AG04450 (cell line): ENCODE measurements around the gene RPTOR. TPM values are rescaled to one million over a fixed set of nuclear protein-coding genes. Genes with fewer than 3 reads are reported as not detected.
"Not testable (repeated sequence)": the region's sequence is repeated elsewhere in the genome, so short reads cannot be mapped to it uniquely, and the experiment has no call there.

ENCODE experiments used
- CTCF ChIA-PET: fragments of 300-600, 350-600 bp; formaldehyde crosslinking; extraction: SDS; loops from one replicate; lab custom pipeline; 2022; ENCODE audit warnings: antibody characterized with exemption, inconsistent platforms; lab: Charles Lee
- POLR2A ChIA-PET: fragments of 350-600 bp; formaldehyde crosslinking; extraction: SDS; loops from one replicate; lab custom pipeline; 2021; ENCODE audit warnings: antibody characterized with exemption, inconsistent platforms; lab: Yijun Ruan, JAX
- DNase-seq: peaks from one replicate; pipeline ENCODE4 v3.0.0-alpha.2; 2011; ENCODE audit warnings: low read depth, low spot score
- H3K27ac ChIP-seq: one replicate; pipeline ENCODE4 v1.5.1; 2012; ENCODE audit warnings: low read depth, low read length, control low read depth
- H3K27me3 ChIP-seq: one replicate; pipeline ENCODE4 v1.6.0; 2012; ENCODE audit warnings: low read length; ENCODE audit not compliant: control insufficient read depth, insufficient read depth
- H3K4me3 ChIP-seq: 2 replicates; pipeline ENCODE4 v1.5.1; 2011; ENCODE audit warnings: mild to moderate bottlenecking, low read depth, low read length, control low read depth
- H3K9me3 ChIP-seq: 2 replicates; pipeline ENCODE4 v1.5.1; 2012; ENCODE audit warnings: low read length; ENCODE audit not compliant: control insufficient read depth, insufficient read depth
- polyA plus RNA-seq: library from polyadenylated mRNA; depleted of rRNA; stranded (reverse); fragments of >200 nt; gene quantifications from 2 replicates; pipeline ENCODE4 v1.2.3, GENCODE V29; 2011
- TF ChIP-seq, protein P1 (sequence below): IDR thresholded peaks from 2 replicates; pipeline ENCODE4 v1.5.1; 2011; ENCODE audit warnings: low read depth, low read length, control low read depth, inconsistent platforms

The RPTOR gene
- polyA plus RNA-seq, 1 experiment: 6.2 TPM

DNA sequence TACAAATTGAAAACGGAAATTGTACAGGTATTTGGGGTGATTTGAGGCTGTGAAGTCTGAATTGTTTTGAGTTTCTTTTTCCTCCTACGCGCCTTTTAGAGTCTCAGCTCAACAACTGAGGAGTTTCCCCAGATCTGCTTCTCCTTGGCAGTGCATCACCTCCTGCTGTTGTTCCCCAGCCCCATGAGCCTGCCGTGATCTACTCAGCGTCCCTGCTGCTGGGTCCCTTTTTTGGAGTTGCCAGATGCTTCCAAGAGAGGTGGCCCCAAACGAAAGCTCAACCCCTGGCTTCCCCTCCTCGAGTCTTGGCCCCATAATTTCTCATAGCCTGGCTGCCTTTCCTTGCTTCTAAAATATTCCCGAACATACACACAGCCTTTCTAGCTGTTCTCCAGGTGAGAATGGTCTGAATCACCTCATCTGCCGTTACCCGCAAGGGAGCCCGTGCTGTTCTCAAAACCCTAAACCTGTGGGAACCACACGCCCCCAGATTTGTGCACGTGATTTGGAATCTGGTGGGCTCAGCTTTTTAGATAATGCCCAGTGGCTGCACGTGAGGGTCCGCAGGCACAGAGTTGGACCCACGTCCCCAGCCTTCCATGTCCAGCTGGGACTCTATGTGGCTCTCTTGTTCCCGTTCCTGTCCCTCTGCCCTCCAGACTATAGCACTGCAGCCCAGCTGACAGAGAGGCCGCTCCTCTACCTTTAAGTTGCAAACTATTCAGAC lies 267.9 kb downstream of the RPTOR start:
- ChIA-PET POLR2A (no interaction called here), CTCF (no interaction called here)

DNA sequence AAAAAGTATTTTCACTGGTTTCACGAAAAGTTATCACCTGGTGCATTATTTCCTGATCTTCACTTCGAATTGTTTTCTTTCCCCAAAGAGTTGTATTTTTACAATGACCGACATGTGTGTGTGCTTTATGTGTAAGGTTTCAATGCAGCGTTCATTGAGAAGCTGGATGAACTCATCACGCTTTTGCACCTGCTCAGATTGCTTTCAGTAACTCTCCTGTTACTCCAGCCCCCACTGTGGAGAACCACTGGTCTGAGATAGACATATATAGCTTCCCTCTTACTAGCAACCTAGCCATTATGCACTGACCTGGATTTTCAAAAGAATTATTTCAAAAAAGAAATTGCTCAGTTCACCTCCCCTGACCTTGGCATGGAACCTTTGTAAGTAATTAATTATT lies 268.7 kb downstream of the RPTOR start:
- DNase-seq: no peak
- ChIA-PET CTCF (no interaction called here), POLR2A (no interaction called here)
- peaks cover 3% of the 10 kb centered on the region; the same call in 1 of the 2 replicates for H3K9me3 ChIP-seq
- TF ChIP-seq, protein P1, sequence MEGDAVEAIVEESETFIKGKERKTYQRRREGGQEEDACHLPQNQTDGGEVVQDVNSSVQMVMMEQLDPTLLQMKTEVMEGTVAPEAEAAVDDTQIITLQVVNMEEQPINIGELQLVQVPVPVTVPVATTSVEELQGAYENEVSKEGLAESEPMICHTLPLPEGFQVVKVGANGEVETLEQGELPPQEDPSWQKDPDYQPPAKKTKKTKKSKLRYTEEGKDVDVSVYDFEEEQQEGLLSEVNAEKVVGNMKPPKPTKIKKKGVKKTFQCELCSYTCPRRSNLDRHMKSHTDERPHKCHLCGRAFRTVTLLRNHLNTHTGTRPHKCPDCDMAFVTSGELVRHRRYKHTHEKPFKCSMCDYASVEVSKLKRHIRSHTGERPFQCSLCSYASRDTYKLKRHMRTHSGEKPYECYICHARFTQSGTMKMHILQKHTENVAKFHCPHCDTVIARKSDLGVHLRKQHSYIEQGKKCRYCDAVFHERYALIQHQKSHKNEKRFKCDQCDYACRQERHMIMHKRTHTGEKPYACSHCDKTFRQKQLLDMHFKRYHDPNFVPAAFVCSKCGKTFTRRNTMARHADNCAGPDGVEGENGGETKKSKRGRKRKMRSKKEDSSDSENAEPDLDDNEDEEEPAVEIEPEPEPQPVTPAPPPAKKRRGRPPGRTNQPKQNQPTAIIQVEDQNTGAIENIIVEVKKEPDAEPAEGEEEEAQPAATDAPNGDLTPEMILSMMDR: no peak
- H3K27ac ChIP-seq: no peak overlapping the region
- no peaks in the 10 kb centered on the region for H3K27me3 ChIP-seq
- no peak overlapping the region for H3K4me3 ChIP-seq

More for the DNA sequence above, 267.9 kb downstream of the RPTOR start:
- Histone ChIP-seq H3K4me3 (no peak overlapping the region), H3K9me3 (peaks cover 4% of the 10 kb centered on the region), H3K27ac (no peak overlapping the region), H3K27me3 (no peaks in the 10 kb centered on the region)
- TF ChIP-seq, protein P1: no peak
- DNase-seq: no peak

DNA sequence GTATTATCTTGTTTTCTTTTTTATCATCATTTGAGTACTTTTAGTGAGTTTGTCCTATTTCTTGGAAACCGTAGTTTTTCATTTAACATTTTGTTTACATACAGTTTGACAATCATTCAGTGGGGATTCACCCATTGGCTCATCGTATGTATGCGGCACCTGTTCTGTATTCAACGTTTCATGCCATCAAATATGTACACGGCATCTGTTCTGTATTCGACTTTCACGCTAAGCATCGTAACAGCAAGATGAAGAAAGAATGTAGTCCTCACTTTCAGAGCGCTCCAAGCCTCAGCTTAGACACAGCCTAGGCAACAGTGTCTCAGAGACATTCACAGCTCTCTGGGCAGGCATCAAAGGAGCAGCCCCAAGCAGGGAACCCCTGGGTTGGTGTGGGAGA lies 269.9 kb downstream of the RPTOR start:
- ChIA-PET POLR2A (no interaction called here), CTCF (no interaction called here)
- H3K4me3 ChIP-seq: no peak overlapping the region
- TF ChIP-seq, protein P1: no peak
- DNase-seq: no peak
- peaks cover 6% of the 10 kb centered on the region; the same call in 1 of the 2 replicates for H3K9me3 ChIP-seq
- no peaks in the 10 kb centered on the region for H3K27me3 ChIP-seq
- no peak overlapping the region for H3K27ac ChIP-seq

DNA sequence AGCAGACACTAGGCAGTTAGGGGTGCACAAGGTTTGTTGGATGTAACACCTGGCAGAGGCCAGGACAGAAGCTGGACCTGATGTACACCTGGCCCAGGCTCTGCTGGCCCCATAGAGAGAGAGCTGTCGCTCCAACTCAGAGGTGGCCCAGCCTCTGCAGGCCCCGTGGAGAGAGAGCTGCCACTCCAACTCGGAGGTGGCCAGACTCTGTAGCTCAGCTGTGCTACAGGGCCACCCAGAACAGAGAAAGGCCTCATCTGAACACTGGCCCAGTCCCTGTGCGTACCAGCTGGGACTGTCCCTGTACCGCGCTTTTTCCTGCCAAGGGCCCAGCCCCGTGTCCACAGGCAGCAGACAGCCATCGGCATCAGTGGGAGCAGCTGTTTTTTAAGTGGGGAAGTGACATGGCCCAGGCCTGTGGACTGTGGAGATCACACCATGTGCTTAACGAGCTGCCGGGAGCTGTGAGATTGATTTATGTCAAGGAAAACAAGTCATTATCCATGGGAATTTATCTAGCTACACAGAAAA lies 270.6 kb downstream of the RPTOR start:
- Histone ChIP-seq H3K27me3 (no peaks in the 10 kb centered on the region), H3K9me3 (peaks cover 6% of the 10 kb centered on the region; the same call in 1 of the 2 replicates), H3K27ac (no peak overlapping the region), H3K4me3 (no peak overlapping the region)
- ChIA-PET POLR2A (no interaction called here), CTCF (no interaction called here)
- TF ChIP-seq, protein P1: no peak
- DNase-seq: no peak

DNA sequence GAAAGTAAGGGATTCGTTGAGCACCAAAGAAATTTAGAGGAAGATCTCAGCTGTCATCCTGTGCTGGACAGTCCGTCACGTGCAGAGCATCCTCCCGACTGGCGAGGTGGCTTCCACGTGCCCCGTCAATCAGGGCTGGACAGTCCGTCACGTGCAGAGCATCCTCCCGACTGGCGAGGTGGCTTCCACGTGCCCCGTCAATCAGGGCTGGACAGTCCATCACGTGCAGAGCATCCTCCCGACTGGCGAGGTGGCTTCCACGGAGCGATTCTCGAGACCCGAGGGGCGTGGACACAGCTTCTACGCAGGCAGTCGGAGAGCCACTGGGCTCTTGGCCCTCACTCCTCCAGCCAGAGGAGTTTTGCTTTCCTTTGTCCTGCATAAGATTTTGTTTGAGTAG lies 271.1 kb downstream of the RPTOR start:
- H3K27me3 ChIP-seq, H3K27ac ChIP-seq, H3K9me3 ChIP-seq, CTCF ChIA-PET, H3K4me3 ChIP-seq, POLR2A ChIA-PET, DNase-seq: not testable (repeated sequence)
